GM21526 (cell line): ENCODE data around the gene OR10A3.

ENCODE experiments used
- ATAC-seq: cut with Tn5 transposase; IDR thresholded peaks from one replicate; pipeline ENCODE4 v1.9.1; 2021; ENCODE audit warnings: moderate library complexity; ENCODE audit not compliant: unreplicated experiment, low FRiP score

Gene OR10A3

GRCh38 chr11:7944123-7944522, 2.6 kb upstream of the OR10A3 start:
- no peak for ATAC-seq

GRCh38 chr11:7941146-7941545, 362 bp downstream of the OR10A3 start:
- no peak for ATAC-seq

- no peak for ATAC-seq
These were observed 4.9 kb downstream of the OR10A3 start for GRCh38 chr11:7936615-7937014.

- ATAC-seq = no peak
These were observed 10.3 kb downstream of the OR10A3 start, which contains the start of gene OR10A6 for GRCh38 chr11:7931168-7931567. TSS of gene OR10A6 (minus strand) at chr11:7931268. CDS start at chr11:7928662, 2,606 bp downstream.

GRCh38 chr11:7927635-7928034, 13.9 kb downstream of the OR10A3 start:
- no peak for ATAC-seq

- no peak for ATAC-seq
These were observed 17.0 kb downstream of the OR10A3 start for GRCh38 chr11:7924536-7924935.

- no peak for ATAC-seq
These were observed 23.4 kb downstream of the OR10A3 start for GRCh38 chr11:7918141-7918540.

GRCh38 chr11:7911011-7911410, 30.5 kb downstream of the OR10A3 start:
- ATAC-seq = no peak

GRCh38 chr11:7910286-7910788, 31.2 kb downstream of the OR10A3 start:
- no peak for ATAC-seq

- no peak for ATAC-seq
These were observed 31.8 kb downstream of the OR10A3 start for GRCh38 chr11:7909585-7910285.

- ATAC-seq = no peak
These were observed 34.4 kb downstream of the OR10A3 start for GRCh38 chr11:7907121-7907520.

GRCh38 chr11:7906481-7906880, 35.0 kb downstream of the OR10A3 start:
- ATAC-seq = no peak

GRCh38 chr11:7905961-7906429, 35.5 kb downstream of the OR10A3 start:
- no peak for ATAC-seq

GRCh38 chr11:7905549-7905948, 36.0 kb downstream of the OR10A3 start:
- ATAC-seq = no peak

GRCh38 chr11:7904917-7905316, 36.6 kb downstream of the OR10A3 start:
- no peak for ATAC-seq

- ATAC-seq = no peak
These were observed 37.6 kb downstream of the OR10A3 start for GRCh38 chr11:7903940-7904339.

- no peak for ATAC-seq
These were observed 40.1 kb downstream of the OR10A3 start for GRCh38 chr11:7901319-7901854.

- no peak for ATAC-seq
These were observed 40.8 kb downstream of the OR10A3 start for GRCh38 chr11:7900686-7901085.

- no peak for ATAC-seq
These were observed 42.1 kb downstream of the OR10A3 start for GRCh38 chr11:7899418-7899817.

- ATAC-seq = no peak
These were observed 42.7 kb downstream of the OR10A3 start for GRCh38 chr11:7898666-7899283.

GRCh38 chr11:7896009-7896785, 45.3 kb downstream of the OR10A3 start:
- ATAC-seq = no peak
